Prostate gland (tissue), 2 donors: Measurements from ENCODE around the gene LCN1. TPM values are rescaled to one million over a fixed set of nuclear protein-coding genes. Genes with fewer than 3 reads are reported as not detected.
"Not testable (repeated sequence)": the region's sequence is repeated elsewhere in the genome, so short reads cannot be mapped to it uniquely, and the experiment has no call there.

Experiments
- DNase-seq: peaks from one replicate; pipeline ENCODE4 v3.0.0-alpha.2; 2019; ENCODE audit warnings: low spot score
- H3K27ac ChIP-seq, 2 donors: fragments of 200-600 bp; sonication (generic); 2 replicates each; pipeline ENCODE4 v1.5.1; 2017 to 2019
- H3K27me3 ChIP-seq: fragments of 200-600 bp; sonication (generic); replicated peaks from 2 replicates; pipeline ENCODE4 v1.5.1; 2019; ENCODE audit not compliant: insufficient read depth
- H3K36me3 ChIP-seq, 2 donors: fragments of 200-600 bp; sonication (generic); 1 replicate in 1 of 2; 2 replicates in 1 of 2; pipeline versions ENCODE4 v1.5.1 to v1.8.1; 2017 to 2019
- H3K4me1 ChIP-seq: fragments of 200-600 bp; sonication (generic); replicated peaks from 2 replicates; pipeline ENCODE4 v1.5.1; 2019
- H3K4me3 ChIP-seq, 2 donors: fragments of 200-600 bp; sonication (generic); 2 replicates each; pipeline ENCODE4 v1.5.1; 2017 to 2019
- H3K9me3 ChIP-seq: fragments of 200-600 bp; sonication (generic); 2 replicates; pipeline ENCODE4 v1.5.1; 2017
- POLR2A ChIP-seq: fragments of 450-650 bp; IDR thresholded peaks from one replicate; pipeline ENCODE4 v1.6.1; 2016; ENCODE audit warnings: antibody characterized with exemption, mild to moderate bottlenecking
- POLR2AphosphoS5 ChIP-seq: sonication (generic); formaldehyde crosslinking; IDR thresholded peaks from one replicate; pipeline ENCODE4 v1.6.1; 2017; ENCODE audit warnings: antibody characterized with exemption
- WGBS: methylation state at CpG from one replicate; pipeline ENCODE4 v1.1.5; 2018; 5-methylcytosine and 5-hydroxymethylcytosine counted together
- intact Hi-C: fragments of 100-400 bp; cut with DNase I; formaldehyde crosslinking; loops from one replicate; pipeline ENCODE4 v1.14.2; 2022
- total RNA-seq, 2 donors: library from RNA; depleted of rRNA; stranded (reverse); fragments of >200 nt; gene quantifications; one replicate each; pipeline ENCODE4 v1.1.0, GENCODE V29; 2016
- TF ChIP-seq, protein P1 (sequence below), 4 experiments: fragments of 200-600 bp in 2 of 4; fragments of 450-650 bp in 2 of 4; sonication (generic) in 2 of 4; IDR thresholded peaks; 1 replicate in 3 of 4; 2 replicates in 1 of 4; pipeline ENCODE4 v1.5.1; 2016 to 2019; ENCODE audit warnings: antibody characterized with exemption in 4 of 4, mild to moderate bottlenecking in 2 of 4, moderate library complexity in 2 of 4

The LCN1 gene
- total RNA-seq, 2 donors from 2014 or later = not detected

DNA sequence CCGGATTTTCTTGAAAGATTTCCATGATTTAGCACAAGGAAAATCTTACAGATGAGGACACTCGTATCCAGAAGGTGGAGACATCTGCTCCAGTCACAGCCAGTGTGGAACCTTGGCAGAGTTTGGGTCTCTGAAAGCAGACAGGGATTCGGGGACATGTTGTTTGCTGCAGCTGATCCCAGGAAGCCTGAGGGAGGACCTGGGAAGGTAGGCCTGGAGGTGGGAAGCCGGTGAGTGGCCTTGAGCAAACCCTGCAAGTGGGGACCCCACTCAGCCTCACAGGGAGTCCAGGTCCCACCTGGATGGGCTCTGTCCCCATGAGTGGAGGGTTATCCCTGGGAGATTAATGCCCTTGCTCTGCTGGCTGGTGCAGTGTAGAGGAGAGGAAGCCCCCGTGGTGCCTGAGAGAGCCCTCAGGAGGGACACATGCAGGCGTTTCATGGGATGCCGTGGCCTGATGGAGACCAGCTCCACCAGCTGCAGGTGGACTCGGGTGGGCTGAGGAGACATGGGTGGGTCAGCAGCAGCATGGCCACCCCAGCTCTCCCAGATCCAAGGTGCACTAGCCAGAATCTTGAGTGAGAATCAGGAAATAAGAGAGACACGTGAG, 12.9 kb upstream of the LCN1 start:
- Histone ChIP-seq H3K4me3 (no peak overlapping the region), H3K4me1 (no peaks in the 10 kb centered on the region), H3K27ac (no peak overlapping the region), H3K27me3 (no peaks in the 10 kb centered on the region), H3K36me3 (peaks cover 0 to 4% of the 10 kb centered on the region in 2 donors), H3K9me3 (no peaks in the 10 kb centered on the region)
- TF ChIP-seq POLR2AphosphoS5 = no peak
- TF ChIP-seq, protein P1, sequence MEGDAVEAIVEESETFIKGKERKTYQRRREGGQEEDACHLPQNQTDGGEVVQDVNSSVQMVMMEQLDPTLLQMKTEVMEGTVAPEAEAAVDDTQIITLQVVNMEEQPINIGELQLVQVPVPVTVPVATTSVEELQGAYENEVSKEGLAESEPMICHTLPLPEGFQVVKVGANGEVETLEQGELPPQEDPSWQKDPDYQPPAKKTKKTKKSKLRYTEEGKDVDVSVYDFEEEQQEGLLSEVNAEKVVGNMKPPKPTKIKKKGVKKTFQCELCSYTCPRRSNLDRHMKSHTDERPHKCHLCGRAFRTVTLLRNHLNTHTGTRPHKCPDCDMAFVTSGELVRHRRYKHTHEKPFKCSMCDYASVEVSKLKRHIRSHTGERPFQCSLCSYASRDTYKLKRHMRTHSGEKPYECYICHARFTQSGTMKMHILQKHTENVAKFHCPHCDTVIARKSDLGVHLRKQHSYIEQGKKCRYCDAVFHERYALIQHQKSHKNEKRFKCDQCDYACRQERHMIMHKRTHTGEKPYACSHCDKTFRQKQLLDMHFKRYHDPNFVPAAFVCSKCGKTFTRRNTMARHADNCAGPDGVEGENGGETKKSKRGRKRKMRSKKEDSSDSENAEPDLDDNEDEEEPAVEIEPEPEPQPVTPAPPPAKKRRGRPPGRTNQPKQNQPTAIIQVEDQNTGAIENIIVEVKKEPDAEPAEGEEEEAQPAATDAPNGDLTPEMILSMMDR (IDR thresholded peaks at IDR 0.05) = no peak
- no peak for TF ChIP-seq POLR2A
- WGBS = 94% methylated on average over 9 of the region's 9 CpGs
- DNase-seq = no peak
- intact Hi-C loops = no loop called here

DNA sequence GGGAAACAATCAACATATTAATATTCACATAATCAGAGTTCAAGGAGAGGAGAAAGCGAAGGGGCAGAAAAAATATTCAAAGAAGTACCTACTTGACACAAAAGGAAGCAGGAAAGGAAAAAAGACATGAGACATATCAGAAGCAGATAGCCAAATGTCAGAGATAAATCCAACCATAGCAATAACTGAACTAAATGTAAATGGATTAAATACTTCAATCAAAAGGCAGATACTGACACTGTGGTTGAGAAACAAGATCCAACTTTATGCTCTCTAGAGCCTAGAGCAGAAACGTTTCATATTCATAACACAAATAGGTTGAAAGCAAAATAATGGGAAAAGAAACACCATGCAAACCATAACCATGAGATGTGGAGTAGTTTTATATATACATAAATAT, 11.8 kb upstream of the LCN1 start:
- Histone ChIP-seq H3K4me3 (no peak overlapping the region), H3K9me3 (no peaks in the 10 kb centered on the region), H3K4me1 (no peaks in the 10 kb centered on the region), H3K36me3 (no peaks in the 10 kb centered on the region), H3K27ac (no peak overlapping the region), H3K27me3 (no peaks in the 10 kb centered on the region)
- intact Hi-C loops = no loop called here
- DNase-seq = no peak
- WGBS = 89% methylated on average over 2 of the region's 2 CpGs
- TF ChIP-seq POLR2A (no peak), POLR2AphosphoS5 (no peak)
- TF ChIP-seq, protein P1 (IDR thresholded peaks at IDR 0.05) = no peak

DNA sequence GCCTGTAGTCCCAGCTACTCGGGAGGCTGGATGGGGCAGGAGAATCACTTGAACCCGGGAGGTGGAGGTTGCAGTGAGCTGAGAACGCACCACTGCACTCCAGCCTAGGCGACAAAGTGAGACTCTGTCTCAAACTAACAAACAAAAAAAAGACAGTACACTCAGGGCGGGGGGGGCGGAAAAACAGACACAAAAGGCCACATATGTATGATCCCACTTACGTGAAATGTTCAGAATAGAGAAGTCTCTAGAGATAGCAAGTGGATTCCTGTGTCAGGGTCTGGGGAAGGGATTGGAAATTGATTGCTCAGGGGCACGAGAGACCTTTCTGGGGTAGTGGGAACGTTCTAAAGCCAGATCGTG, 9.0 kb upstream of the LCN1 start:
- Histone ChIP-seq H3K27ac (no peak overlapping the region), H3K4me1 (no peaks in the 10 kb centered on the region), H3K36me3 (no peaks in the 10 kb centered on the region), H3K4me3 (no peak overlapping the region), H3K27me3 (no peaks in the 10 kb centered on the region), H3K9me3 (no peaks in the 10 kb centered on the region)
- WGBS = 89% methylated on average over 10 of the region's 10 CpGs
- intact Hi-C loops = no loop called here
- no peak for DNase-seq
- TF ChIP-seq, protein P1 (IDR thresholded peaks at IDR 0.05) = no peak
- TF ChIP-seq POLR2A = no peak
- no peak for TF ChIP-seq POLR2AphosphoS5

DNA sequence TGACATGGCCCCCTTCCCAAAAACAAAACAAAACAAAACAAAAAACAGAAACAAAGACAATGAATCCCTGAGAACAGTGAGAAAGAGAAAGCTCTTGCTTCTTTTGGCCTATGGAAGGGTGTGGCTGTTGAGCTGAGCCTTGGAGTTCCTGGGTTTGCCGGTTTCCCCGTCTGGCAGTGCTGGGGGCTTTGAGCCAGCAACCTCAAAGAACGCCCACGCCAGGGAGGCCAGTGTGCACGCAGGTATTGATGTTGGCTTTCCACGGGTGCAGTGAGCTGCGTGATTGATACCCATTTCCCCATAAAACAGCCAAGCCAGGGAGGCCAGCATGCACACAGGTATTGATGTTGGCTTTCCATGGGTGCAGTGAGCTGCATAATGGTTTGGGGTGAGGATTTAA, 8.3 kb upstream of the LCN1 start:
- no peak overlapping the region for H3K4me3 ChIP-seq
- no peaks in the 10 kb centered on the region for H3K27me3 ChIP-seq
- H3K36me3 ChIP-seq = no peaks in the 10 kb centered on the region
- intact Hi-C loops = no loop called here
- H3K27ac ChIP-seq = no peak overlapping the region
- no peaks in the 10 kb centered on the region for H3K9me3 ChIP-seq
- TF ChIP-seq POLR2AphosphoS5 (no peak), POLR2A (no peak)
- TF ChIP-seq, protein P1 (IDR thresholded peaks at IDR 0.05) = no peak
- no peaks in the 10 kb centered on the region for H3K4me1 ChIP-seq
- WGBS = 26% methylated on average over 7 of the region's 7 CpGs
- no peak for DNase-seq

DNA sequence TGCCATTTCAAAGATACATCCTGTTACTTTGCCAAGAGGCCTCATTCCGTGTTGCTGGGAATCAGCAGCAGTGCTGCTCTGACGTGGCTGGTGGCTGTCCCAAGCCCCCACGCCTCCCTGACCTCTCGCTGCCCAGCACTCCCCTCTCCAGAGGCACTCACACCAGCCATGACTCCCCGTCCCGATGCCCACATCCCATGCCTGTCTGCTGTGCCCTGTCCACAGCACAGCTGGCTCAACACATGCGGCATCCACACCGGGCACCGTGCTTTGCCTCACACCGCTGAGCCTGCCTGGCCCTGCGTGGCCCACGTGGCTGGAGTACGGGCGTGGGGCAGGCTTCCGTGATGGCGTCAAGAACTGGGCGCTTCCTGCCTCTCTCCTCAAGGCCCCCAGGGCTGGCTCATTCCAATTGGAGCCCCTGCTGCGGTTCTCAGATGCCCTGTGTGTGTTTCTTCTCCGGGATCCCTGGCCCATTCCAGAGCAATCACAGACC, 7.8 kb upstream of the LCN1 start:
- WGBS = 87% methylated on average over 19 of the region's 19 CpGs

DNA sequence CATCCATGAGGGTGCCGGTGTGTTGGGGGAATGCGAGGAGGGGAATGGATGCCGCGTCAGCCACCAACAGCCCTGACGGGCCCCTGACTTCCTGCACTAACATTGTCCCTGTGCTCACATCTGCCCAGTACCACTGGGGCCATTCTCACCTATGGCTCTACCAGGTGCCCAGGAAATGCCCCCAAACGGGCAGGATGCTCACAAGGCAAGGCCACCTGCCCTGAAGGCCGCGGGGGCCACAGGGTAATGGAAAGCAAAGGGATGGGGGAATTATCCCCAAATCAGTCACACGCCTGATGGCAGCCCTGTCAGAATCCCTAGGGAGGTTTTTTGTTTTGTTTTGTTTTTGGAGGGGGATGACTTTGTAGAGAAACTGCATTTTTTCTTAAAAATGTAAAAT, 7.3 kb upstream of the LCN1 start:
- H3K27me3 ChIP-seq, H3K4me3 ChIP-seq, DNase-seq, H3K27ac ChIP-seq, intact Hi-C loops, H3K9me3 ChIP-seq, H3K4me1 ChIP-seq, H3K36me3 ChIP-seq: not testable (repeated sequence)
- WGBS = 86% methylated on average over 9 of the region's 9 CpGs

More for the DNA sequence above, 7.8 kb upstream of the LCN1 start:
- Histone ChIP-seq H3K4me1 (no peaks in the 10 kb centered on the region), H3K36me3 (no peaks in the 10 kb centered on the region), H3K27me3 (no peaks in the 10 kb centered on the region), H3K9me3 (no peaks in the 10 kb centered on the region), H3K4me3 (no peak overlapping the region), H3K27ac (no peak overlapping the region)
- intact Hi-C loops = no loop called here
- no peak for DNase-seq
- TF ChIP-seq, protein P1 (IDR thresholded peaks at IDR 0.05) = no peak
- TF ChIP-seq POLR2AphosphoS5 = no peak
- TF ChIP-seq POLR2A = no peak
